Measurements from ENCODE around the gene ZNF550. TPM values are rescaled to one million over a fixed set of nuclear protein-coding genes. Genes with fewer than 3 reads are reported as not detected.
A peak's percentile ranks its signal among the peaks of the same experiment; 100 is the strongest.

The ZNF550 gene
- total and polyA plus RNA-seq, 10 of the 15 experiments (the other 5 are each of a cell fraction or from before 2014, with no cell fraction given): 2.6 to 14.0 (median 7.4) TPM

DNA sequence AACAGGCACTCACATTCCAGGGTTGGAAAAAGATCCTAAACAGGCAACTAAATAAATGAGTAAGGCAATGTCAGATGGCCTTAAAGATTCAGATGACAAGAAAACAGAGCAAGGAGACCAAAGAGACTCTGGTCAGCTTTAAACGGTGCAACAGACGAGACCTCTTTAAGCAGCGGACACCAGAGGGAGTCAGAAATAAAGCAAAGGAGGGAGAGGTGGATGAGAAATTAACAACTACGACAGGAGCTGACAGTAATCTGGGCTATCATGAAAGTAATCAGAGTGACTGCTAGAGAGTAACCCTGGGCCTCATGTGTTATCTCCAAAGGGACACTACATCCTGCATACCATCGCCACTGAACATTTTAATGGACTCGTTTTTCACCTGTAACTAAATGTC is 1.1 kb downstream of the ZNF550 start:
- whole genome bisulfite sequencing (ENCODE audit: insufficient coverage, insufficient replicate concordance, low lambda C conversion rate, missing lambda C conversion rate): 69% methylated on average over 6 of the region's 6 CpGs
- ChIA-PET RAD21 (ENCODE audit: unreplicated experiment) (no interaction called here), SMC1A (ENCODE audit: uncharacterized antibody, unreplicated experiment) (interaction anchor here (1.0 kb wide), 1 partner anchor 55 kb away, joined by 3 read pairs; the partner anchor contains the start of gene ZNF134), CTCF (interaction anchor here (1.0 kb wide), 2 partner anchors 17 to 151 kb away, joined by 3 read pairs; no protein-coding TSS in a partner anchor), POLR2A (no interaction called here)
- H3K27ac ChIP-seq (ENCODE audit: control insufficient read depth, insufficient read depth): peak overlapping the region; percentile 70
- H3K9me3 ChIP-seq (replicated peaks; ENCODE audit: control insufficient read depth, insufficient read depth, low read length): peaks cover 8% of the 10 kb centered on the region; the same call in 2 of the 3 replicates
- H3K79me2 ChIP-seq (ENCODE audit: control insufficient read depth, insufficient read depth, low read length): peaks cover 12% of the 10 kb centered on the region
- no peak for ATAC-seq
- no peaks in the 10 kb centered on the region for H4K20me1 ChIP-seq (ENCODE audit: control insufficient read depth, insufficient read depth)
- H3K4me2 ChIP-seq (ENCODE audit: control insufficient read depth, insufficient read depth): peak overlapping the region; percentile 86
- peak overlapping the region; percentile 83; the same call in 1 of the 2 replicates for H3K9ac ChIP-seq (ENCODE audit: control insufficient read depth, insufficient read depth, low read length)
- peak overlapping the region; percentile 88 for H2AFZ ChIP-seq (ENCODE audit: control insufficient read depth, low read depth, low read length)
- intact Hi-C loops (cut with micrococcal nuclease; ENCODE audit: unreplicated experiment) (no loop called here), in situ Hi-C loops (cut with MboI) (no loop called here)
- BruUV-seq (replicated peaks): no TSS peak
- no peaks in the 10 kb centered on the region for H3K27me3 ChIP-seq (replicated peaks in 1 of 2; ENCODE audit: control insufficient read depth in 2 of 2, insufficient read depth in 2 of 2, low read length in 1 of 2)
- FAIRE-seq: no peak
- H3K4me3 ChIP-seq: peak overlapping the region; percentile 83
- TF ChIP-seq, protein P1, sequence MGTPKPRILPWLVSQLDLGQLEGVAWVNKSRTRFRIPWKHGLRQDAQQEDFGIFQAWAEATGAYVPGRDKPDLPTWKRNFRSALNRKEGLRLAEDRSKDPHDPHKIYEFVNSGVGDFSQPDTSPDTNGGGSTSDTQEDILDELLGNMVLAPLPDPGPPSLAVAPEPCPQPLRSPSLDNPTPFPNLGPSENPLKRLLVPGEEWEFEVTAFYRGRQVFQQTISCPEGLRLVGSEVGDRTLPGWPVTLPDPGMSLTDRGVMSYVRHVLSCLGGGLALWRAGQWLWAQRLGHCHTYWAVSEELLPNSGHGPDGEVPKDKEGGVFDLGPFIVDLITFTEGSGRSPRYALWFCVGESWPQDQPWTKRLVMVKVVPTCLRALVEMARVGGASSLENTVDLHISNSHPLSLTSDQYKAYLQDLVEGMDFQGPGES (IDR thresholded peaks at IDR 0.05): no peak
- TF ChIP-seq, protein P2, sequence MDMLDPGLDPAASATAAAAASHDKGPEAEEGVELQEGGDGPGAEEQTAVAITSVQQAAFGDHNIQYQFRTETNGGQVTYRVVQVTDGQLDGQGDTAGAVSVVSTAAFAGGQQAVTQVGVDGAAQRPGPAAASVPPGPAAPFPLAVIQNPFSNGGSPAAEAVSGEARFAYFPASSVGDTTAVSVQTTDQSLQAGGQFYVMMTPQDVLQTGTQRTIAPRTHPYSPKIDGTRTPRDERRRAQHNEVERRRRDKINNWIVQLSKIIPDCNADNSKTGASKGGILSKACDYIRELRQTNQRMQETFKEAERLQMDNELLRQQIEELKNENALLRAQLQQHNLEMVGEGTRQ (IDR thresholded peaks at IDR 0.05; ENCODE audit: borderline replicate concordance, low read depth, low read length): no peak
- TF ChIP-seq CBX3 (IDR thresholded peaks at IDR 0.05; ENCODE audit: borderline replicate concordance, low read depth): no peak
- TF ChIP-seq NBN (IDR thresholded peaks at IDR 0.05): no peak
- no peak for TF ChIP-seq NFYB (IDR thresholded peaks at IDR 0.05; ENCODE audit: insufficient read depth, low read depth, low read length)
- H3K36me3 ChIP-seq (ENCODE audit: control insufficient read depth in 2 of 2, insufficient read depth in 2 of 2, low read length in 1 of 2): peaks cover 0 to 2% of the 10 kb centered on the region in 2 experiments; a peak in 2 of 4 replicates
- H3K4me1 ChIP-seq (ENCODE audit: control insufficient read depth, insufficient read depth, low read length): no peaks in the 10 kb centered on the region
- no peak for DNase-seq (ENCODE audit: low read depth, low spot score)
